Neural progenitor cell (in vitro differentiated cells): ENCODE results near the gene CLDN18.

Experiments used
- EZH2 ChIP-seq: fragments of 200-600 bp; sonication (generic); IDR thresholded peaks from 2 replicates; pipeline ENCODE4 v1.6.1; 2017; ENCODE audit warnings: antibody characterized with exemption, mild to moderate bottlenecking, moderate library complexity
- TF ChIP-seq, protein P1 (sequence below): fragments of 200-600 bp; sonication (generic); IDR thresholded peaks from 2 replicates; pipeline ENCODE4 v1.5.1; 2017; ENCODE audit warnings: antibody characterized with exemption, mild to moderate bottlenecking

DNA sequence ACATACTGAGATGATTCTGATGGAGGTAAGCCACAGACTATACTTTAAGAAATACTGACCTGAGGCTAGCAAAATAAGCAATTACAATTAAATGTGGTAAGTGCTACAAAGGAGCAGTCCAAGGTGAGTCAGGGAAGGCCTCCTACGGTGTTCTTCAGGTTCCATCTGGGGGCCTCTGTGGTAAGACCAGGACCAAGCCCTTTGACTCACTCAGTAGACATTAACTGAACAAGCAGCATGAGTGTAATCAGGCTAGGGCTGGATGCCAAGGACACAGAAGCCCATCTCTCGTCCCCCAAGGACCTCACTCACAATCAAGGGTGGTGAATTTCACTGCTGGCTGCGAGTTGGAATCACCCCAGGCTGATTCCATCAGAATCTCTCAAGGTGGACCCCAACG is 68.1 kb downstream of the CLDN18 start:
- TF ChIP-seq, protein P1, sequence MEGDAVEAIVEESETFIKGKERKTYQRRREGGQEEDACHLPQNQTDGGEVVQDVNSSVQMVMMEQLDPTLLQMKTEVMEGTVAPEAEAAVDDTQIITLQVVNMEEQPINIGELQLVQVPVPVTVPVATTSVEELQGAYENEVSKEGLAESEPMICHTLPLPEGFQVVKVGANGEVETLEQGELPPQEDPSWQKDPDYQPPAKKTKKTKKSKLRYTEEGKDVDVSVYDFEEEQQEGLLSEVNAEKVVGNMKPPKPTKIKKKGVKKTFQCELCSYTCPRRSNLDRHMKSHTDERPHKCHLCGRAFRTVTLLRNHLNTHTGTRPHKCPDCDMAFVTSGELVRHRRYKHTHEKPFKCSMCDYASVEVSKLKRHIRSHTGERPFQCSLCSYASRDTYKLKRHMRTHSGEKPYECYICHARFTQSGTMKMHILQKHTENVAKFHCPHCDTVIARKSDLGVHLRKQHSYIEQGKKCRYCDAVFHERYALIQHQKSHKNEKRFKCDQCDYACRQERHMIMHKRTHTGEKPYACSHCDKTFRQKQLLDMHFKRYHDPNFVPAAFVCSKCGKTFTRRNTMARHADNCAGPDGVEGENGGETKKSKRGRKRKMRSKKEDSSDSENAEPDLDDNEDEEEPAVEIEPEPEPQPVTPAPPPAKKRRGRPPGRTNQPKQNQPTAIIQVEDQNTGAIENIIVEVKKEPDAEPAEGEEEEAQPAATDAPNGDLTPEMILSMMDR: no peak
- no peak for TF ChIP-seq EZH2
